Activated CD4-positive, alpha-beta T cell treated with anti-CD3 and anti-CD28 coated beads for 1 hour (primary cell): ENCODE measurements around the gene CREB1.

ENCODE experiments used
- DNase-seq: peaks from one replicate; pipeline ENCODE4 v3.0.0-alpha.2; 2020

CREB1 gene

GRCh38 chr2:207546822-207547221 is 17.1 kb downstream of the CREB1 start:
- no peak for DNase-seq

- no peak for DNase-seq
These were observed 19.4 kb downstream of the CREB1 start for GRCh38 chr2:207549145-207549544.

- no peak for DNase-seq
These were observed 28.3 kb downstream of the CREB1 start for GRCh38 chr2:207558079-207558491.

- no peak for DNase-seq
These were observed 31.8 kb downstream of the CREB1 start for GRCh38 chr2:207561386-207562080.

- no peak for DNase-seq
These were observed 36.2 kb downstream of the CREB1 start for GRCh38 chr2:207565736-207566500.

- DNase-seq = no peak
These were observed 37.9 kb downstream of the CREB1 start for GRCh38 chr2:207567671-207568070.

GRCh38 chr2:207571370-207571769 is 41.6 kb downstream of the CREB1 start:
- no peak for DNase-seq

GRCh38 chr2:207584952-207585351 is 55.2 kb downstream of the CREB1 start:
- DNase-seq = no peak

GRCh38 chr2:207587305-207587704 is 57.5 kb downstream of the CREB1 start:
- no peak for DNase-seq

- DNase-seq = no peak
These were observed 59.4 kb downstream of the CREB1 start for GRCh38 chr2:207589143-207589542.

- DNase-seq = no peak
These were observed 63.5 kb downstream of the CREB1 start for GRCh38 chr2:207593277-207593676.

GRCh38 chr2:207594264-207594663 is 64.5 kb downstream of the CREB1 start:
- DNase-seq = no peak

GRCh38 chr2:207594731-207595130 is 65.0 kb downstream of the CREB1 start:
- DNase-seq = no peak

- no peak for DNase-seq
These were observed 69.9 kb downstream of the CREB1 start for GRCh38 chr2:207599636-207600035.

- DNase-seq = no peak
These were observed 70.5 kb downstream of the CREB1 start for GRCh38 chr2:207600231-207600630.

GRCh38 chr2:207601774-207602173 is 72.0 kb downstream of the CREB1 start:
- no peak for DNase-seq

- DNase-seq = no peak
These were observed 73.7 kb downstream of the CREB1 start for GRCh38 chr2:207603486-207603885.

GRCh38 chr2:207606399-207606798 is 76.6 kb downstream of the CREB1 start:
- DNase-seq = no peak

GRCh38 chr2:207606829-207607228 is 77.1 kb downstream of the CREB1 start:
- no peak for DNase-seq

- no peak for DNase-seq
These were observed 83.0 kb downstream of the CREB1 start for GRCh38 chr2:207612714-207613113.

- no peak for DNase-seq
These were observed 85.1 kb downstream of the CREB1 start for GRCh38 chr2:207614824-207615223.

GRCh38 chr2:207616185-207616584 is 86.4 kb downstream of the CREB1 start:
- DNase-seq = no peak

- no peak for DNase-seq
These were observed 87.4 kb downstream of the CREB1 start for GRCh38 chr2:207617011-207617671.

- no peak for DNase-seq
These were observed 90.0 kb downstream of the CREB1 start for GRCh38 chr2:207619764-207620203.
